ENCODE measurements around the gene ZNF575.

- TF ChIP-seq POLR2A (IDR thresholded peaks at IDR 0.05): no peak
- no peak for TF ChIP-seq CTCF (IDR thresholded peaks at IDR 0.05 in 4 of 5, conservative IDR thresholded peaks at IDR 0.05 in 1 of 5)
These were observed 26.4 kb upstream of the ZNF575 start for GRCh38 chr19:43506629-43507028.
